ENCODE results near the gene PIEZO2.

DNA sequence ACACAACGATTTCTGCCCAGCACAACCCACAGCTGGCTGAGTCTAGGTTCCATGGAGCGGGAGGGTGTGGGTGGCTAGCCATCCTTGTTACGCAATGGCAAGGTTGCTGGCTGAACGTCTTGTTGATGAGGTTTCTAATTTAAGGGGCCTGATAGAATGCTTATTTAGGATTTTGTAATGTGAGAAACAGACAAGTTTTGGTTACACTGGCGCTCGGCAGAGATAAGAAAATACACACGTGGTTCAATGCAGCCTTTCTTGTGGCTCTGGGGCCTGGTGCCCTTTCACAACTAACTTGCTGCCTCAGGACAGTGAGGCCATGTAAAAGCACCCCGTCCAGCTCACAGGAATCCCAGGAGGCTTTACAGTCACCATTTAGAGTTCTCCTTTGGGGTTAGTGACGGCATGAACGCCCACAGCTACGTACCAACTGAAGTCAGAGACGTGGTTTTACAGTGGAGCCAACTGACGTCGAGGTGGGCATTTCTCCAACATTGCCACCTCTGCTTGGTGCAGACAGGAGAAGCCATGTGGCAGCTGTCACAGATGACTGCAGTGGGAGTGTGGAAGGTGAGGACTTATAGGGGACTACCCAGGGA, 29.7 kb upstream of the PIEZO2 start:
- TF ChIP-seq, protein P1, sequence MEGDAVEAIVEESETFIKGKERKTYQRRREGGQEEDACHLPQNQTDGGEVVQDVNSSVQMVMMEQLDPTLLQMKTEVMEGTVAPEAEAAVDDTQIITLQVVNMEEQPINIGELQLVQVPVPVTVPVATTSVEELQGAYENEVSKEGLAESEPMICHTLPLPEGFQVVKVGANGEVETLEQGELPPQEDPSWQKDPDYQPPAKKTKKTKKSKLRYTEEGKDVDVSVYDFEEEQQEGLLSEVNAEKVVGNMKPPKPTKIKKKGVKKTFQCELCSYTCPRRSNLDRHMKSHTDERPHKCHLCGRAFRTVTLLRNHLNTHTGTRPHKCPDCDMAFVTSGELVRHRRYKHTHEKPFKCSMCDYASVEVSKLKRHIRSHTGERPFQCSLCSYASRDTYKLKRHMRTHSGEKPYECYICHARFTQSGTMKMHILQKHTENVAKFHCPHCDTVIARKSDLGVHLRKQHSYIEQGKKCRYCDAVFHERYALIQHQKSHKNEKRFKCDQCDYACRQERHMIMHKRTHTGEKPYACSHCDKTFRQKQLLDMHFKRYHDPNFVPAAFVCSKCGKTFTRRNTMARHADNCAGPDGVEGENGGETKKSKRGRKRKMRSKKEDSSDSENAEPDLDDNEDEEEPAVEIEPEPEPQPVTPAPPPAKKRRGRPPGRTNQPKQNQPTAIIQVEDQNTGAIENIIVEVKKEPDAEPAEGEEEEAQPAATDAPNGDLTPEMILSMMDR (IDR thresholded peaks at IDR 0.05): no peak
- TF ChIP-seq POLR2A (IDR thresholded peaks at IDR 0.05): no peak

All from heart left ventricle (tissue), 13 donors.